ENCODE measurements around the gene PHRF1. TPM values are rescaled to one million over a fixed set of nuclear protein-coding genes. Genes with fewer than 3 reads are reported as not detected.

The PHRF1 gene
- total and polyA plus RNA-seq, 9 of the 15 experiments (the other 6 are each of a cell fraction or from before 2014, with no cell fraction given), result 0.07 to 37.2 (median 7.7) TPM

DNA sequence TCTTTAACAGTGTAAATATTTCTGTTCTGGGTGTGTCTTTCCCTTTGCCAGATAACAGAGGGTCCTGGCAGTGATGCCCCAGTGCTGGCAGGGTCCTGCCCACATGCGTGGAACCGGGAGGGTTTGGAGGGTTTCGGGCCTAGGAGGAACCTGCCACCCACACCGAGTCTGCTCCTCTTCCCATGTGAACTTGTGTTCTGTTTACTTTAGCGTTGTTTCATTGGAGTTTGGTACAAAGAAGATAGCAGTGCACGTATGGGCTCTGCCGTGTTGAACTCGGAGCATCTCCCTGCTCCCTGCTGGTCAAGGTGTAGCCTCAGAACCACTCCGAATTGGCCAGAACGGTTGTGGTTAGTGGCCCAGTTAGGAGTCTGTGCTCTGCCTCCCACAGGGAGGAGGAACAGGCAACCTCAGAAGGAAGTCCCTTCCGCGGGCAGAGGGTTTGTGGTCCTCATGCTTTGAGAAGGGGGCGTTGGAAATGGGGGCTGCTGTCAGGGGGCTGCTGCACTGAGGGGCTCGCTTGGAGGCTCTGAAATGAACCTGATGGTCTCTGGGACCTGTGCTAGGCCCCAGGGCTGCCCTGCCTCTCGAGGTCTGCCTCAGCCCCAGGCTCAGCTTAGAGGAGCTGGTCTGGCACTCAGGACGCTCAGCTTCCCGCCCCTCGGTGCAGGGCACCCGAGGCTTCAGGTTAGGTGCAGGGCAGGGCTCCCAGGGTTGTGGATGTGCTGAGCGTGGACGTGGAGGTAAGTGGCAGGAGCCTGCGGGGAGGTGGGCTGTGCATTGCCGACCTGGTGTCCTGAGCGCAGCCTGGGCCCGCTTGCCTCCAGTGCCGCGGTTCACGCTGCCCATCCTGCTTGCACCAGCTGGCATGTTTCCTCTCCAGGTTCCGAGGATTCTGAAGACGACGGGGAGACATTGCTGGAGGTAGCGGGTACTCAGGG, 10.4 kb downstream of the PHRF1 start:
- H3K79me2 ChIP-seq (ENCODE audit: control insufficient read depth, insufficient read depth, low read length), result peaks cover 52% of the 10 kb centered on the region
- CTCF ChIA-PET (ENCODE audit: low intra/inter-chr PET ratio), result no interaction called here
- in situ Hi-C loops (cut with MboI), result no loop called here

More for the DNA sequence above, 10.4 kb downstream of the PHRF1 start:
- peak; percentile 43; the same call in 1 of the 2 replicates for TF ChIP-seq POLR2G (IDR thresholded peaks at IDR 0.05; ENCODE audit: low read depth, low read length)
- TF ChIP-seq, protein P1, sequence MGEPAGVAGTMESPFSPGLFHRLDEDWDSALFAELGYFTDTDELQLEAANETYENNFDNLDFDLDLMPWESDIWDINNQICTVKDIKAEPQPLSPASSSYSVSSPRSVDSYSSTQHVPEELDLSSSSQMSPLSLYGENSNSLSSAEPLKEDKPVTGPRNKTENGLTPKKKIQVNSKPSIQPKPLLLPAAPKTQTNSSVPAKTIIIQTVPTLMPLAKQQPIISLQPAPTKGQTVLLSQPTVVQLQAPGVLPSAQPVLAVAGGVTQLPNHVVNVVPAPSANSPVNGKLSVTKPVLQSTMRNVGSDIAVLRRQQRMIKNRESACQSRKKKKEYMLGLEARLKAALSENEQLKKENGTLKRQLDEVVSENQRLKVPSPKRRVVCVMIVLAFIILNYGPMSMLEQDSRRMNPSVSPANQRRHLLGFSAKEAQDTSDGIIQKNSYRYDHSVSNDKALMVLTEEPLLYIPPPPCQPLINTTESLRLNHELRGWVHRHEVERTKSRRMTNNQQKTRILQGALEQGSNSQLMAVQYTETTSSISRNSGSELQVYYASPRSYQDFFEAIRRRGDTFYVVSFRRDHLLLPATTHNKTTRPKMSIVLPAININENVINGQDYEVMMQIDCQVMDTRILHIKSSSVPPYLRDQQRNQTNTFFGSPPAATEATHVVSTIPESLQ (CRISPR knock-in tag; IDR thresholded peaks at IDR 0.05), result no peak
- H3K4me1 ChIP-seq (replicated peaks in 1 of 2; ENCODE audit: control insufficient read depth in 2 of 2, insufficient read depth in 2 of 2, low read length in 2 of 2), result peaks cover 3 to 26% of the 10 kb centered on the region in 2 experiments; a peak in 4 of 5 replicates
- no peak for DNase-seq (ENCODE audit: extremely low read depth in 1 of 4, low spot score in 3 of 4)
- no TSS peak for BruUV-seq (replicated peaks)
- no peak overlapping the region for H3K4me3 ChIP-seq
- H3K9me1 ChIP-seq (ENCODE audit: control insufficient read depth, insufficient read depth, low read length), result peaks cover 8% of the 10 kb centered on the region
- H3K9me3 ChIP-seq (replicated peaks; ENCODE audit: control insufficient read depth, insufficient read depth, low read depth, low read length), result no peaks in the 10 kb centered on the region
- H3K4me2 ChIP-seq (ENCODE audit: insufficient read depth, low read length), result no peak overlapping the region
- no peaks in the 10 kb centered on the region for H3K27me3 ChIP-seq (ENCODE audit: control insufficient read depth in 2 of 2, insufficient read depth in 2 of 2, low read length in 2 of 2)
- no peak overlapping the region for H3K27ac ChIP-seq (ENCODE audit: extremely low read depth, low read depth, low read length)
- WGBS (ENCODE audit: insufficient coverage, low coverage, missing lambda C conversion rate), result 91% methylated on average over 26 of the region's 32 CpGs
- peaks cover 5% of the 10 kb centered on the region for H4K20me1 ChIP-seq (replicated peaks; ENCODE audit: control insufficient read depth, insufficient read depth, low read length)
- H3K36me3 ChIP-seq (ENCODE audit: control insufficient read depth, insufficient read depth, low read length), result peaks cover 89% of the 10 kb centered on the region
- H2AFZ ChIP-seq (ENCODE audit: low read depth, low read length), result no peak overlapping the region
- no peak for FAIRE-seq
- no peak for ATAC-seq
- POLR2A ChIA-PET, result interaction anchor here (0.6 to 1.4 kb wide), 3 partner anchors 9 to 123 kb away, joined by 3 to 5 read pairs (median 3); no protein-coding TSS in a partner anchor
- peak overlapping the region in 1 of 2 experiments; percentile 74; a peak in 2 of 4 replicates for H3K9ac ChIP-seq (ENCODE audit: insufficient read depth in 1 of 2, low read depth in 2 of 2, low read length in 2 of 2)
- intact Hi-C loops (cut with micrococcal nuclease), result no loop called here

Data from K562 (cell line).